Right atrium auricular region (tissue), 2 donors: Measurements from ENCODE around the gene C4orf51. TPM values are rescaled to one million over a fixed set of nuclear protein-coding genes. Genes with fewer than 3 reads are reported as not detected.
"Not testable (repeated sequence)": the region's sequence is repeated elsewhere in the genome, so short reads cannot be mapped to it uniquely, and the experiment has no call there.

Source experiments
- DNase-seq: peaks from one replicate; pipeline ENCODE4 v3.0.0-alpha.2; 2019; ENCODE audit warnings: low spot score
- H3K27ac ChIP-seq, 2 donors: fragments of 200-600 bp; sonication (generic); 1 replicate in 1 of 2; 2 replicates in 1 of 2; pipeline ENCODE4 v1.5.1; 2016 to 2019
- H3K27me3 ChIP-seq, 2 donors: fragments of 200-600 bp; sonication (generic); one replicate each; pipeline versions ENCODE4 v1.5.1 to v1.6.0; 2017 to 2019
- H3K36me3 ChIP-seq: fragments of 200-600 bp; sonication (generic); one replicate; pipeline ENCODE4 v1.5.1; 2016
- H3K4me1 ChIP-seq, 2 donors: fragments of 200-600 bp; sonication (generic); one replicate each; pipeline versions ENCODE4 v1.5.1 to v1.6.0; 2017 to 2019
- H3K4me3 ChIP-seq, 2 donors: fragments of 200-600 bp; sonication (generic); 1 replicate in 1 of 2; 2 replicates in 1 of 2; pipeline ENCODE4 v1.5.1; 2017 to 2019; ENCODE audit warnings: mild to moderate bottlenecking in 1 of 2, moderate library complexity in 1 of 2
- H3K9me3 ChIP-seq, 2 donors: fragments of 200-600 bp; sonication (generic); one replicate each; pipeline ENCODE4 v1.5.1; 2019
- CTCF ChIP-seq, 2 donors: fragments of 200-600 bp; sonication (generic); IDR thresholded peaks; one replicate each; pipeline ENCODE4 v1.5.1; 2019; ENCODE audit warnings: antibody characterized with exemption in 2 of 2
- total RNA-seq, 2 donors: library from RNA; depleted of rRNA; stranded (reverse); fragments of >200 nt; gene quantifications; one replicate each; pipeline ENCODE4 v1.1.0, GENCODE V29; 2016

The C4orf51 gene
- not detected for total RNA-seq

- Histone ChIP-seq H3K27ac (peak within 1 kb of the TSS; percentile 42 to 73), H3K4me3 (peak within 1 kb of the TSS in 1 of 2 donors; percentile 4), H3K9me3 (peaks cover 0 to 5% of the 10 kb centered on the region in 2 donors), H3K4me1 (peaks cover 0 to 19% of the 10 kb centered on the region in 2 donors), H3K36me3 (no peaks in the 10 kb centered on the region), H3K27me3 (no peaks in the 10 kb centered on the region)
- DNase-seq = no peak
- no peak for TF ChIP-seq CTCF (IDR thresholded peaks at IDR 0.05)
Observed at GRCh38 chr4:145679991-145680455, at the start of gene C4orf51. Gene C4orf51 (plus strand): TSS chr4:145680146. CDS start chr4:145680204, 58 bp downstream.

GRCh38 chr4:145635117-145635516, 44.8 kb upstream of the C4orf51 start:
- Histone ChIP-seq H3K27ac (no peak overlapping the region), H3K36me3 (peaks cover 7% of the 10 kb centered on the region), H3K9me3 (no peaks in the 10 kb centered on the region), H3K27me3 (no peaks in the 10 kb centered on the region), H3K4me3 (no peak overlapping the region), H3K4me1 (peaks cover 0 to 5% of the 10 kb centered on the region in 2 donors)
- no peak for TF ChIP-seq CTCF (IDR thresholded peaks at IDR 0.05)
- DNase-seq = no peak

GRCh38 chr4:145635630-145636029, 44.3 kb upstream of the C4orf51 start:
- no peak for TF ChIP-seq CTCF (IDR thresholded peaks at IDR 0.05)
- Histone ChIP-seq H3K4me3 (no peak overlapping the region), H3K27ac (no peak overlapping the region), H3K4me1 (peaks cover 0 to 7% of the 10 kb centered on the region in 2 donors), H3K9me3 (no peaks in the 10 kb centered on the region), H3K36me3 (peaks cover 7% of the 10 kb centered on the region), H3K27me3 (no peaks in the 10 kb centered on the region)
- no peak for DNase-seq

- Histone ChIP-seq H3K4me1 (peaks cover 0 to 7% of the 10 kb centered on the region in 2 donors), H3K36me3 (peaks cover 7% of the 10 kb centered on the region), H3K27ac (no peak overlapping the region), H3K9me3 (no peaks in the 10 kb centered on the region), H3K27me3 (no peaks in the 10 kb centered on the region), H3K4me3 (no peak overlapping the region)
- DNase-seq = no peak
- no peak for TF ChIP-seq CTCF (IDR thresholded peaks at IDR 0.05)
Observed at GRCh38 chr4:145639186-145639698, 40.7 kb upstream of the C4orf51 start.

- H3K9me3 ChIP-seq, H3K4me1 ChIP-seq, H3K4me3 ChIP-seq, H3K36me3 ChIP-seq, H3K27me3 ChIP-seq, DNase-seq: not testable (repeated sequence)
- peak overlapping the region in 1 of 2 donors; percentile 7 for H3K27ac ChIP-seq
Observed at GRCh38 chr4:145640236-145640635, 39.7 kb upstream of the C4orf51 start.

DNA sequence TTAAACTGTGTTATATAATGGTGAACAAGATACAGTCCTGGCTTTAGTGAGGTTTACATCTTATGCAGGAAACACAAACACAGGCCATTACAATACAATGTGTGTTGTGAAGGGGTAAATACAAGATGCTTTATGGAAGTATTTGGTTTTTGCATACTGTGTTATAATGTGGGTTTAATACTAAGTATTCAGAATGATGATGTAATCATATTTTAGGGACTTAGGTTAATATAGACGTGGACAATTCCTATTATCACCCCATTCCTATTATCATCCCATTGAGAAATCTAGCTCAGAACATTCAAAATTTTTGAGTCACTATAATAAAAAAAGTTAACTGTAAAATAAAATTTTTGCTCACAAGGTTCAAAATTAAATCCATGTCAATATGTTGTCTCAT, 36.7 kb upstream of the C4orf51 start:
- Histone ChIP-seq H3K4me3 (no peak overlapping the region), H3K36me3 (peaks cover 11% of the 10 kb centered on the region), H3K4me1 (peaks cover 0 to 7% of the 10 kb centered on the region in 2 donors), H3K27me3 (no peaks in the 10 kb centered on the region), H3K27ac (no peak overlapping the region), H3K9me3 (no peaks in the 10 kb centered on the region)
- no peak for TF ChIP-seq CTCF (IDR thresholded peaks at IDR 0.05)
- DNase-seq = no peak
